WTC11 (cell line): ENCODE data around the gene OBSCN. TPM values are rescaled to one million over a fixed set of nuclear protein-coding genes. Genes with fewer than 3 reads are reported as not detected.

ENCODE experiments used
- ATAC-seq: fragments of 200-7000 bp; cut with Tn5 transposase; 2 replicates; pipeline ENCODE4 v1.10.0; 2021; ENCODE audit warnings: mild to moderate bottlenecking, moderate library complexity
- CTCF ChIA-PET: fragments of 300-600 bp; sonication (Branson Sonifier 250); formaldehyde crosslinking; loops from one replicate; lab custom pipeline; 2021; ENCODE audit warnings: antibody characterized with exemption; lab: Charles Lee
- POLR2A ChIA-PET: fragments of 350-600 bp; sonication (Branson Sonifier 250); formaldehyde crosslinking; loops from one replicate; lab custom pipeline; 2021; ENCODE audit warnings: antibody characterized with exemption; lab: Charles Lee
- DNase-seq: peaks from one replicate; pipeline ENCODE4 v3.0.0; 2021; ENCODE audit warnings: low spot score
- H3K27ac Mint-ChIP-seq: 2 replicates; pipeline ENCODE4 v1.8.0; 2021; ENCODE audit warnings: mixed read lengths
- H3K27me3 Mint-ChIP-seq: 2 replicates; pipeline ENCODE4 v1.8.0; 2021; ENCODE audit warnings: low read depth, mild to moderate bottlenecking, moderate library complexity, mixed read lengths
- H3K36me3 Mint-ChIP-seq: 2 replicates; pipeline ENCODE4 v1.8.0; 2021; ENCODE audit warnings: mixed read lengths
- H3K4me1 Mint-ChIP-seq: 2 replicates; pipeline ENCODE4 v1.8.0; 2022; ENCODE audit warnings: mixed read lengths
- H3K4me3 Mint-ChIP-seq: 2 replicates; pipeline ENCODE4 v1.8.0; 2021; ENCODE audit warnings: mild to moderate bottlenecking, moderate library complexity, mixed read lengths
- H3K9me3 Mint-ChIP-seq: 2 replicates; pipeline ENCODE4 v1.8.0; 2021; ENCODE audit warnings: mixed read lengths
- AR ChIP-seq: fragments of 250-450 bp; sonication (Bioruptor Pico); IDR thresholded peaks from 2 replicates; pipeline ENCODE4 v1.9.0; 2021; ENCODE audit warnings: mild to moderate bottlenecking
- ATF3 ChIP-seq: sonication (generic); formaldehyde crosslinking; conservative IDR thresholded peaks from 2 replicates; pipeline ENCODE4 v1.8.1; 2022; ENCODE audit warnings: mild to moderate bottlenecking, missing genetic modification reagents
- ELF4 ChIP-seq: sonication (generic); formaldehyde crosslinking; IDR thresholded peaks from 2 replicates; pipeline ENCODE4 v1.8.1; 2022; ENCODE audit warnings: low read depth, mild to moderate bottlenecking, moderate library complexity, missing genetic modification reagents
- ETV6 ChIP-seq: sonication (generic); formaldehyde crosslinking; IDR thresholded peaks from 2 replicates; pipeline ENCODE4 v1.8.1; 2022; ENCODE audit warnings: mild to moderate bottlenecking, missing genetic modification reagents
- GTF2I ChIP-seq: fragments of 250-450 bp; sonication (Bioruptor Pico); conservative IDR thresholded peaks from 2 replicates; pipeline ENCODE4 v1.4.0; 2021; ENCODE audit warnings: mild to moderate bottlenecking
- NFATC4 ChIP-seq: fragments of 250-450 bp; sonication (Bioruptor Pico); IDR thresholded peaks from 2 replicates; pipeline ENCODE4 v1.9.0; 2021; ENCODE audit warnings: mild to moderate bottlenecking
- NFE2L1 ChIP-seq: sonication (generic); formaldehyde crosslinking; IDR thresholded peaks from 2 replicates; pipeline ENCODE4 v1.8.1; 2023; ENCODE audit warnings: missing genetic modification reagents
- NR2C2 ChIP-seq: sonication (generic); formaldehyde crosslinking; IDR thresholded peaks from 2 replicates; pipeline ENCODE4 v1.8.0; 2022; ENCODE audit warnings: mild to moderate bottlenecking, missing genetic modification reagents
- PRRX2 ChIP-seq: fragments of 250-450 bp; sonication (Bioruptor Pico); IDR thresholded peaks from 2 replicates; pipeline ENCODE4 v1.8.0; 2021; ENCODE audit warnings: mild to moderate bottlenecking
- RELA ChIP-seq: sonication (generic); formaldehyde crosslinking; IDR thresholded peaks from 2 replicates; pipeline ENCODE4 v1.8.1; 2022; ENCODE audit warnings: missing genetic modification reagents, mild to moderate bottlenecking, borderline replicate concordance
- SOX15 ChIP-seq: fragments of 250-450 bp; sonication (Bioruptor Pico); IDR thresholded peaks from 2 replicates; pipeline ENCODE4 v1.9.0; 2021; ENCODE audit warnings: mild to moderate bottlenecking
- TEAD4 ChIP-seq: sonication (generic); formaldehyde crosslinking; IDR thresholded peaks from 2 replicates; pipeline ENCODE4 v1.8.0; 2022; ENCODE audit warnings: mild to moderate bottlenecking, missing genetic modification reagents
- ZNF138 ChIP-seq: sonication (generic); formaldehyde crosslinking; conservative IDR thresholded peaks from 2 replicates; pipeline ENCODE4 v1.8.1; 2022; ENCODE audit warnings: mild to moderate bottlenecking, moderate library complexity, missing genetic modification reagents
- ZNF423 ChIP-seq: fragments of 250-450 bp; sonication (Bioruptor Pico); IDR thresholded peaks from 2 replicates; pipeline ENCODE4 v2.1.2; 2022; ENCODE audit warnings: mild to moderate bottlenecking, moderate library complexity
- ZNF425 ChIP-seq: fragments of 250-450 bp; sonication (Bioruptor Pico); conservative IDR thresholded peaks from 2 replicates; pipeline ENCODE4 v1.9.0; 2021; ENCODE audit warnings: mild to moderate bottlenecking
- ZNF671 ChIP-seq: fragments of 250-450 bp; sonication (Bioruptor Pico); IDR thresholded peaks from 2 replicates; pipeline ENCODE4 v1.8.0; 2021; ENCODE audit warnings: mild to moderate bottlenecking
- total RNA-seq: library from RNA; stranded (reverse); gene quantifications from 3 replicates; pipeline ENCODE4 v1.2.3, GENCODE V29; 2021
- TF ChIP-seq, protein P1 (sequence below): sonication (generic); formaldehyde crosslinking; conservative IDR thresholded peaks from 2 replicates; pipeline ENCODE4 v1.8.1; 2023; ENCODE audit warnings: mild to moderate bottlenecking, low read depth, missing genetic modification reagents, moderate library complexity
- TF ChIP-seq, protein P2 (sequence below): sonication (generic); formaldehyde crosslinking; IDR thresholded peaks from 2 replicates; pipeline ENCODE4 v1.8.1; 2022; ENCODE audit warnings: low read depth, missing genetic modification reagents, borderline replicate concordance
- TF ChIP-seq, protein P3 (sequence below): sonication (generic); formaldehyde crosslinking; IDR thresholded peaks from 2 replicates; pipeline ENCODE4 v1.8.1; 2023; ENCODE audit warnings: mild to moderate bottlenecking, missing genetic modification reagents
- TF ChIP-seq, protein P4 (sequence below): sonication (generic); formaldehyde crosslinking; IDR thresholded peaks from 2 replicates; pipeline ENCODE4 v1.8.1; 2023; ENCODE audit warnings: mild to moderate bottlenecking, missing genetic modification reagents, moderate library complexity

Gene OBSCN
- total RNA-seq, 1 experiment from 2014 or later, result 38.8 TPM

DNA sequence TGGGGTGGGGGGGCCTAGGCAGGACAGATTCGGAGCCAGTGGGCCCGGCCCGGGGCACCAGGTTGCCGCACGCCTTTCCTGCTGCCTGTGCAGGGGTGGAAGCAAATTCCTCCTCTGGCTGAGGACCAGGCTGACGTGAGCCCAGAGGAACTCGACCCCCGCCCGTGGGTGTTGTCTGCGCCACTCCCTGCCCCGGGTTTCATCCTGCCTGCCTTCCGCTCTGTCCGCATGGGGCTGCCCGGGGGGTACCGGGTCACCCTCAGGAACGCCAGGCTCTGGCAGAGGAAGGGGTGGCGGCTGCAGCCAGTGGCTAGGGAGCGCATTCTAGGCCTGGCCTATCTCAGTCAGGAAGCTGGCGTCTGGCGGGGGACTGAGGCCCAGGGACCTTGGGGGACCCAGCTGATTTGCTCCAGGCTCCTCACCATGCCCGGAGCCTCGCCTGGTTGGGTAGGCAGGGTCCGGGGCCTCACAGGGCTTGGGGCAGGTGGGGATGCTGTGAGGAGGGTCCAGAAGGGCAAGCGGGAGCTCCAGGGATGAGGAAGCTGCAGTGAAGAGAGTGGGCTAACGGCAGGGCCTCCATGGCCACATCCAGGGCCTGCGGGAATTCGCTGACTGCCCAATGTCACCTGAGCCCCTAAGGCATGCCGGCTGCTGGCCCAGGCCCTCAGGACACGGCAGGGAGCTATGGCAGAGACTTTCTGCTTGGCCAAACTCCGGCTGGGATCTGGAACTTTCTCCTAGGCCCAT, 44.7 kb upstream of the OBSCN start (continued):
- TF ChIP-seq ELF4, result no peak
- no peak for TF ChIP-seq AR (CRISPR knock-in tag)
- TF ChIP-seq, protein P1, sequence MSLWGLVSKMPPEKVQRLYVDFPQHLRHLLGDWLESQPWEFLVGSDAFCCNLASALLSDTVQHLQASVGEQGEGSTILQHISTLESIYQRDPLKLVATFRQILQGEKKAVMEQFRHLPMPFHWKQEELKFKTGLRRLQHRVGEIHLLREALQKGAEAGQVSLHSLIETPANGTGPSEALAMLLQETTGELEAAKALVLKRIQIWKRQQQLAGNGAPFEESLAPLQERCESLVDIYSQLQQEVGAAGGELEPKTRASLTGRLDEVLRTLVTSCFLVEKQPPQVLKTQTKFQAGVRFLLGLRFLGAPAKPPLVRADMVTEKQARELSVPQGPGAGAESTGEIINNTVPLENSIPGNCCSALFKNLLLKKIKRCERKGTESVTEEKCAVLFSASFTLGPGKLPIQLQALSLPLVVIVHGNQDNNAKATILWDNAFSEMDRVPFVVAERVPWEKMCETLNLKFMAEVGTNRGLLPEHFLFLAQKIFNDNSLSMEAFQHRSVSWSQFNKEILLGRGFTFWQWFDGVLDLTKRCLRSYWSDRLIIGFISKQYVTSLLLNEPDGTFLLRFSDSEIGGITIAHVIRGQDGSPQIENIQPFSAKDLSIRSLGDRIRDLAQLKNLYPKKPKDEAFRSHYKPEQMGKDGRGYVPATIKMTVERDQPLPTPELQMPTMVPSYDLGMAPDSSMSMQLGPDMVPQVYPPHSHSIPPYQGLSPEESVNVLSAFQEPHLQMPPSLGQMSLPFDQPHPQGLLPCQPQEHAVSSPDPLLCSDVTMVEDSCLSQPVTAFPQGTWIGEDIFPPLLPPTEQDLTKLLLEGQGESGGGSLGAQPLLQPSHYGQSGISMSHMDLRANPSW, result no peak
- no peak for TF ChIP-seq ATF3 (CRISPR knock-in tag)
- TF ChIP-seq NR2C2 (CRISPR knock-in tag), result no peak
- TF ChIP-seq NFE2L1, result no peak
- TF ChIP-seq ZNF671, result no peak
- TF ChIP-seq, all 79 proteins: peak for 0

- ChIA-PET POLR2A (interaction anchor here (1.2 kb wide), 1 partner anchor 12 kb away, joined by 4 read pairs; no protein-coding TSS in a partner anchor), CTCF (interaction anchor here (1.2 to 4.3 kb wide), 7 partner anchors 10 to 159 kb away, joined by 3 to 39 read pairs (median 14); partner anchors contain the start of gene GUK1)
- Mint-ChIP-seq H3K27me3 (peaks cover 11% of the 10 kb centered on the region), H3K9me3 (no peaks in the 10 kb centered on the region), H3K27ac (peak overlapping the region; percentile 93; the same call in 1 of the 2 replicates), H3K36me3 (no peaks in the 10 kb centered on the region), H3K4me1 (peaks cover 13% of the 10 kb centered on the region; the same call in 1 of the 2 replicates), H3K4me3 (peak overlapping the region; percentile 64)
- no peak for DNase-seq
- no peak for ATAC-seq
- TF ChIP-seq, protein P2, sequence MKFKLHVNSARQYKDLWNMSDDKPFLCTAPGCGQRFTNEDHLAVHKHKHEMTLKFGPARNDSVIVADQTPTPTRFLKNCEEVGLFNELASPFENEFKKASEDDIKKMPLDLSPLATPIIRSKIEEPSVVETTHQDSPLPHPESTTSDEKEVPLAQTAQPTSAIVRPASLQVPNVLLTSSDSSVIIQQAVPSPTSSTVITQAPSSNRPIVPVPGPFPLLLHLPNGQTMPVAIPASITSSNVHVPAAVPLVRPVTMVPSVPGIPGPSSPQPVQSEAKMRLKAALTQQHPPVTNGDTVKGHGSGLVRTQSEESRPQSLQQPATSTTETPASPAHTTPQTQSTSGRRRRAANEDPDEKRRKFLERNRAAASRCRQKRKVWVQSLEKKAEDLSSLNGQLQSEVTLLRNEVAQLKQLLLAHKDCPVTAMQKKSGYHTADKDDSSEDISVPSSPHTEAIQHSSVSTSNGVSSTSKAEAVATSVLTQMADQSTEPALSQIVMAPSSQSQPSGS (CRISPR knock-in tag), result no peak
- TF ChIP-seq PRRX2 (CRISPR knock-in tag), result no peak
- TF ChIP-seq GTF2I (CRISPR knock-in tag), result no peak
- TF ChIP-seq ELF4, result no peak
- TF ChIP-seq, protein P3, sequence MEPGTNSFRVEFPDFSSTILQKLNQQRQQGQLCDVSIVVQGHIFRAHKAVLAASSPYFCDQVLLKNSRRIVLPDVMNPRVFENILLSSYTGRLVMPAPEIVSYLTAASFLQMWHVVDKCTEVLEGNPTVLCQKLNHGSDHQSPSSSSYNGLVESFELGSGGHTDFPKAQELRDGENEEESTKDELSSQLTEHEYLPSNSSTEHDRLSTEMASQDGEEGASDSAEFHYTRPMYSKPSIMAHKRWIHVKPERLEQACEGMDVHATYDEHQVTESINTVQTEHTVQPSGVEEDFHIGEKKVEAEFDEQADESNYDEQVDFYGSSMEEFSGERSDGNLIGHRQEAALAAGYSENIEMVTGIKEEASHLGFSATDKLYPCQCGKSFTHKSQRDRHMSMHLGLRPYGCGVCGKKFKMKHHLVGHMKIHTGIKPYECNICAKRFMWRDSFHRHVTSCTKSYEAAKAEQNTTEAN (CRISPR knock-in tag), result no peak
- TF ChIP-seq ZNF423 (CRISPR knock-in tag), result no peak
- no peak for TF ChIP-seq ZNF671
- TF ChIP-seq TEAD4, result no peak
- no peak for TF ChIP-seq SOX15
- no peak for TF ChIP-seq ETV6
- TF ChIP-seq RELA (CRISPR knock-in tag), result no peak
- TF ChIP-seq ZNF138 (CRISPR knock-in tag), result no peak
- TF ChIP-seq NFE2L1, result no peak
- no peak for TF ChIP-seq ZNF425 (CRISPR knock-in tag)
- no peak for TF ChIP-seq NFATC4
- TF ChIP-seq, protein P4, sequence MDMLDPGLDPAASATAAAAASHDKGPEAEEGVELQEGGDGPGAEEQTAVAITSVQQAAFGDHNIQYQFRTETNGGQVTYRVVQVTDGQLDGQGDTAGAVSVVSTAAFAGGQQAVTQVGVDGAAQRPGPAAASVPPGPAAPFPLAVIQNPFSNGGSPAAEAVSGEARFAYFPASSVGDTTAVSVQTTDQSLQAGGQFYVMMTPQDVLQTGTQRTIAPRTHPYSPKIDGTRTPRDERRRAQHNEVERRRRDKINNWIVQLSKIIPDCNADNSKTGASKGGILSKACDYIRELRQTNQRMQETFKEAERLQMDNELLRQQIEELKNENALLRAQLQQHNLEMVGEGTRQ (CRISPR knock-in tag), result no peak
These were observed 43.9 kb upstream of the OBSCN start for GRCh38 chr1:228163776-228164519.
